Liver (tissue), 9 donors: ENCODE results near the gene CST4. TPM values are rescaled to one million over a fixed set of nuclear protein-coding genes. Genes with fewer than 3 reads are reported as not detected.
"Not testable (repeated sequence)": the region's sequence is repeated elsewhere in the genome, so short reads cannot be mapped to it uniquely, and the experiment has no call there.

Source experiments
- DNase-seq: peaks from one replicate; pipeline ENCODE4 v3.0.0-alpha.2; 2017; ENCODE audit warnings: low spot score
- H3K27ac ChIP-seq, 2 donors: one replicate each; pipeline ENCODE4 v1.7.0; 2013; ENCODE audit warnings: inconsistent platforms in 2 of 2, low read length in 2 of 2, control low read depth in 1 of 2, low read depth in 1 of 2, mild to moderate bottlenecking in 1 of 2
- H3K27me3 ChIP-seq, 4 donors: one replicate each; pipeline versions ENCODE4 v1.6.1 to v1.7.0; 2013; ENCODE audit warnings: low read length in 3 of 4, inconsistent platforms in 1 of 4, mild to moderate bottlenecking in 1 of 4, moderate library complexity in 1 of 4; ENCODE audit not compliant: control insufficient read depth in 4 of 4, insufficient read depth in 4 of 4
- H3K36me3 ChIP-seq, 4 donors: one replicate each; pipeline versions ENCODE4 v1.6.1 to v1.7.0; 2013; ENCODE audit warnings: low read length in 3 of 4, mild to moderate bottlenecking in 3 of 4, low read depth in 1 of 4, moderate library complexity in 1 of 4; ENCODE audit not compliant: control insufficient read depth in 4 of 4, insufficient read depth in 3 of 4
- H3K4me1 ChIP-seq, 4 donors: one replicate each; pipeline versions ENCODE4 v1.6.1 to v1.7.0; 2013; ENCODE audit warnings: low read length in 3 of 4, mild to moderate bottlenecking in 3 of 4, moderate library complexity in 1 of 4; ENCODE audit not compliant: control insufficient read depth in 4 of 4, insufficient read depth in 4 of 4
- H3K4me3 ChIP-seq, 3 donors: one replicate each; pipeline versions ENCODE4 v1.6.1 to v1.7.0; 2013; ENCODE audit warnings: low read length in 3 of 3, control low read depth in 1 of 3, low read depth in 1 of 3, mild to moderate bottlenecking in 1 of 3
- H3K9ac ChIP-seq, 2 donors: one replicate each; pipeline ENCODE4 v1.7.0; 2013; ENCODE audit warnings: low read length in 2 of 2, mild to moderate bottlenecking in 2 of 2, moderate library complexity in 2 of 2, control low read depth in 1 of 2, low read depth in 1 of 2
- H3K9me3 ChIP-seq, 4 donors: one replicate each; pipeline versions ENCODE4 v1.6.1 to v1.7.0; 2013; ENCODE audit warnings: low read length in 3 of 4; ENCODE audit not compliant: control insufficient read depth in 4 of 4
- ATF3 ChIP-seq: IDR thresholded peaks from 2 replicates; pipeline ENCODE4 v1.6.1; 2016; ENCODE audit warnings: antibody characterized with exemption
- EGR1 ChIP-seq, 2 donors: IDR thresholded peaks; 2 replicates each; pipeline ENCODE4 v1.6.1; 2016 to 2018; ENCODE audit warnings: antibody characterized with exemption in 2 of 2, low read depth in 2 of 2
- FOXA1 ChIP-seq: IDR thresholded peaks from 2 replicates; pipeline ENCODE4 v1.6.1; 2016; ENCODE audit warnings: antibody characterized with exemption
- GABPA ChIP-seq, 2 donors: IDR thresholded peaks in 1 of 2; conservative IDR thresholded peaks in 1 of 2; 2 replicates each; pipeline ENCODE4 v1.6.1; 2016; ENCODE audit warnings: antibody characterized with exemption in 2 of 2, mild to moderate bottlenecking in 1 of 2, moderate library complexity in 1 of 2
- HNF4A ChIP-seq, 2 donors: conservative IDR thresholded peaks; 2 replicates each; pipeline ENCODE4 v1.6.1; 2016; ENCODE audit warnings: antibody characterized with exemption in 2 of 2, mild to moderate bottlenecking in 2 of 2
- JUND ChIP-seq, 2 donors: IDR thresholded peaks; 2 replicates each; pipeline ENCODE4 v1.6.1; 2016; ENCODE audit warnings: antibody characterized with exemption in 2 of 2
- MAX ChIP-seq: IDR thresholded peaks from 2 replicates; pipeline ENCODE4 v1.6.1; 2016; ENCODE audit warnings: antibody characterized with exemption
- NR2F2 ChIP-seq: IDR thresholded peaks from 2 replicates; pipeline ENCODE4 v1.6.1; 2016; ENCODE audit warnings: antibody characterized with exemption
- RAD21 ChIP-seq, 2 donors: IDR thresholded peaks; 2 replicates each; pipeline ENCODE4 v1.6.1; 2016; ENCODE audit warnings: antibody characterized with exemption in 2 of 2, mild to moderate bottlenecking in 2 of 2
- REST ChIP-seq: IDR thresholded peaks from 2 replicates; pipeline ENCODE4 v1.6.1; 2016; ENCODE audit warnings: antibody characterized with exemption, mild to moderate bottlenecking
- RXRA ChIP-seq, 2 donors: IDR thresholded peaks; 2 replicates each; pipeline ENCODE4 v1.6.1; 2017 to 2018; ENCODE audit warnings: antibody characterized with exemption in 2 of 2, mild to moderate bottlenecking in 1 of 2
- SP1 ChIP-seq: IDR thresholded peaks from 2 replicates; pipeline ENCODE4 v1.6.1; 2018; ENCODE audit warnings: antibody characterized with exemption, mild to moderate bottlenecking
- TAF1 ChIP-seq: conservative IDR thresholded peaks from 2 replicates; pipeline ENCODE4 v1.6.1; 2016; ENCODE audit warnings: antibody characterized with exemption, mild to moderate bottlenecking
- YY1 ChIP-seq: IDR thresholded peaks from 2 replicates; pipeline ENCODE4 v1.6.1; 2016; ENCODE audit warnings: antibody characterized with exemption, mild to moderate bottlenecking
- ZBTB33 ChIP-seq: IDR thresholded peaks from 2 replicates; pipeline ENCODE4 v1.6.1; 2016; ENCODE audit warnings: antibody characterized with exemption
- WGBS: extraction: QIAGEN DNeasy Blood & Tissue Kit; methylation state at CpG from one replicate; pipeline ENCODE4 v1.1.7; 2013; 5-methylcytosine and 5-hydroxymethylcytosine counted together
- polyA plus RNA-seq, 2 donors: library from polyadenylated mRNA; stranded (reverse) in 1 of 2; unstranded in 1 of 2; fragments of 200-250 nt in 1 of 2; fragments of >200 nt in 1 of 2; fragmentation: Nextera tagmentation in 1 of 2; extraction: Ambion mirVana in 1 of 2; gene quantifications; one replicate each; pipeline versions ENCODE4 v1.2.1 to v1.2.3, GENCODE V29; 2013 to 2015
- total RNA-seq, 2 donors: library from RNA; depleted of rRNA; stranded (reverse); fragments of >200 nt; gene quantifications; one replicate each; pipeline ENCODE4 v1.2.3, GENCODE V29; 2014
- donor health status: healthy.
- donor health status: healthy.
- donor health status: healthy.
- donor health status: healthy.
- donor health status: healthy.

Gene CST4
- total and polyA plus RNA-seq, 4 donors = not detected

GRCh38 chr20:23711778-23712177 lies 22.9 kb upstream of the CST4 start:
- not testable (repeated sequence) for H3K9ac ChIP-seq, H3K27me3 ChIP-seq, H3K36me3 ChIP-seq, H3K4me1 ChIP-seq, DNase-seq, H3K9me3 ChIP-seq, H3K4me3 ChIP-seq, H3K27ac ChIP-seq

GRCh38 chr20:23710771-23711170 lies 21.9 kb upstream of the CST4 start:
- H3K4me1 ChIP-seq = no peaks in the 10 kb centered on the region
- TF ChIP-seq TAF1 (no peak), EGR1 (IDR thresholded peaks at IDR 0.05; ENCODE audit: low read depth in 2 of 2) (no peak), NR2F2 (no peak), REST (no peak), GABPA (IDR thresholded peaks at IDR 0.05 in 1 of 2, conservative IDR thresholded peaks at IDR 0.05 in 1 of 2) (no peak), MAX (no peak)
- H3K27ac ChIP-seq = no peak overlapping the region
- no peak for DNase-seq
- no peaks in the 10 kb centered on the region for H3K36me3 ChIP-seq
- H3K9me3 ChIP-seq = no peaks in the 10 kb centered on the region
- no peak overlapping the region for H3K4me3 ChIP-seq
- H3K9ac ChIP-seq = no peak overlapping the region
- H3K27me3 ChIP-seq = peaks cover 0 to 2% (median 0%) of the 10 kb centered on the region in 4 donors
- WGBS = 89% methylated on average over 4 of the region's 4 CpGs

- H3K4me1 ChIP-seq = no peaks in the 10 kb centered on the region
Observed at GRCh38 chr20:23705895-23706294, 17.1 kb upstream of the CST4 start.

More at GRCh38 chr20:23705895-23706294, 17.1 kb upstream of the CST4 start:
- 92% methylated on average over 1 of the region's 1 CpG for WGBS
- no peak overlapping the region for H3K9ac ChIP-seq
- no peak for DNase-seq
- no peaks in the 10 kb centered on the region for H3K36me3 ChIP-seq
- peaks cover 0 to 2% (median 0%) of the 10 kb centered on the region in 4 donors for H3K27me3 ChIP-seq
- TF ChIP-seq FOXA1 (no peak), EGR1 (IDR thresholded peaks at IDR 0.05; ENCODE audit: low read depth in 2 of 2) (no peak), ZBTB33 (no peak), TAF1 (no peak), RXRA (IDR thresholded peaks at IDR 0.05) (no peak), MAX (no peak), YY1 (no peak), HNF4A (conservative IDR thresholded peaks at IDR 0.05) (no peak), NR2F2 (no peak), REST (no peak), GABPA (IDR thresholded peaks at IDR 0.05 in 1 of 2, conservative IDR thresholded peaks at IDR 0.05 in 1 of 2) (no peak), ATF3 (no peak), SP1 (no peak), JUND (IDR thresholded peaks at IDR 0.05) (no peak), RAD21 (IDR thresholded peaks at IDR 0.05) (no peak)
- H3K4me3 ChIP-seq = no peak overlapping the region
- no peaks in the 10 kb centered on the region for H3K9me3 ChIP-seq
- H3K27ac ChIP-seq = no peak overlapping the region
